ENCODE results near the gene JCAD. TPM values are rescaled to one million over a fixed set of nuclear protein-coding genes. Genes with fewer than 3 reads are reported as not detected.

Gene JCAD
- total and polyA plus RNA-seq, 2 experiments from 2014 or later: 0.78 to 2.1 TPM

DNA sequence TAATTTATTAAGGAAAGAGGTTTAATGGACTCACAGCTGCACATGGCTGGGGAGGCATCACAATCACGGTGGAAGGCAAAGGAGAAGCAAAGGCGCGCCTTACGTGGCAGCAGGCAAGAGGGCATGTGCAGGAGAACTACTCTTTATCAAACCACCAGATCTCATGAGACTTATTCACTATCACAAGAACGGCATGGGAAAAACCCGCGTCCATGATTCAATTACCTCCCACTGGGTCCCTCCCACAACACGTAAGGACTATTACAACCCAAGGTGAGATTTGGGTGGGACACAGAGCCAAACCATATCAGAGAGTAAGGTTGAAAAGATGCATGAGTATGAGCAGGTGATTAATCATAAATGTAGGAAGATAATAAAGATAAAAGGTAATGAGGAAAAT lies 3.2 kb upstream of the JCAD start:
- no peaks in the 10 kb centered on the region for H3K79me2 ChIP-seq (replicated peaks; ENCODE audit: insufficient read depth)
- H3K36me3 ChIP-seq (ENCODE audit: insufficient read depth): no peaks in the 10 kb centered on the region

More for the DNA sequence above, 3.2 kb upstream of the JCAD start:
- no peak overlapping the region for H2AFZ ChIP-seq
- no peaks in the 10 kb centered on the region for H3K9me2 ChIP-seq (ENCODE audit: insufficient read depth)
- Mint-ChIP-seq H3K9me3 (no peaks in the 10 kb centered on the region; the same call in 2 of the 3 replicates), H3K27me3 (ENCODE audit: insufficient read depth, low read depth, poor library complexity) (peaks cover 16% of the 10 kb centered on the region), H3K27ac (no peak overlapping the region), H3K4me3 (no peak overlapping the region), H3K4me1 (peaks cover 13% of the 10 kb centered on the region), H3K36me3 (ENCODE audit: low read depth) (no peaks in the 10 kb centered on the region; the same call in 2 of the 3 replicates)
- H3K4me1 ChIP-seq (ENCODE audit: insufficient read depth): peaks cover 14% of the 10 kb centered on the region
- DNase-seq (ENCODE audit: low spot score) (no peak), ATAC-seq (no peak)
- H3K4me2 ChIP-seq: no peak overlapping the region
- H3K27ac ChIP-seq (ENCODE audit: low read depth): no peak overlapping the region
- H3K27me3 ChIP-seq (ENCODE audit: insufficient read depth): peaks cover 30% of the 10 kb centered on the region
- TF ChIP-seq JUNB (IDR thresholded peaks at IDR 0.05; ENCODE audit: unreplicated experiment) (no peak), STAT1 (IDR thresholded peaks at IDR 0.05; ENCODE audit: unreplicated experiment) (no peak), CTCF (conservative IDR thresholded peaks at IDR 0.05; ENCODE audit: low read depth in 2 of 2) (no peak), EZH2phosphoT487 (IDR thresholded peaks at IDR 0.05; ENCODE audit: unreplicated experiment) (no peak), ZNF462 (CRISPR knock-in tag; IDR thresholded peaks at IDR 0.05) (no peak)
- TF ChIP-seq, protein P1, sequence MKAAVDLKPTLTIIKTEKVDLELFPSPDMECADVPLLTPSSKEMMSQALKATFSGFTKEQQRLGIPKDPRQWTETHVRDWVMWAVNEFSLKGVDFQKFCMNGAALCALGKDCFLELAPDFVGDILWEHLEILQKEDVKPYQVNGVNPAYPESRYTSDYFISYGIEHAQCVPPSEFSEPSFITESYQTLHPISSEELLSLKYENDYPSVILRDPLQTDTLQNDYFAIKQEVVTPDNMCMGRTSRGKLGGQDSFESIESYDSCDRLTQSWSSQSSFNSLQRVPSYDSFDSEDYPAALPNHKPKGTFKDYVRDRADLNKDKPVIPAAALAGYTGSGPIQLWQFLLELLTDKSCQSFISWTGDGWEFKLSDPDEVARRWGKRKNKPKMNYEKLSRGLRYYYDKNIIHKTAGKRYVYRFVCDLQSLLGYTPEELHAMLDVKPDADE (IDR thresholded peaks at IDR 0.05): no peak
- no peaks in the 10 kb centered on the region for H4K20me1 ChIP-seq (replicated peaks; ENCODE audit: insufficient read depth)
- no peak overlapping the region for H3K4me3 ChIP-seq
- H3F3A ChIP-seq (replicated peaks; ENCODE audit: low read depth): no peaks in the 10 kb centered on the region

All from GM23338 (cell line).